ENCODE measurements around the gene HOXC6.
"Not testable (repeated sequence)": the region's sequence is repeated elsewhere in the genome, so short reads cannot be mapped to it uniquely, and the experiment has no call there.

HOXC6 gene

GRCh38 chr12:54058128-54058768 is 30.0 kb downstream of the HOXC6 start:
- DNase-seq: no peak

- DNase-seq: no peak
These were observed 31.4 kb downstream of the HOXC6 start for GRCh38 chr12:54059668-54060067.

GRCh38 chr12:54060174-54060974 is 32.1 kb downstream of the HOXC6 start:
- DNase-seq: no peak

GRCh38 chr12:54060975-54061778 is 32.9 kb downstream of the HOXC6 start:
- DNase-seq: no peak

GRCh38 chr12:54065677-54066076 is 37.4 kb downstream of the HOXC6 start:
- DNase-seq: no peak

- no peak for DNase-seq
These were observed 38.2 kb downstream of the HOXC6 start for GRCh38 chr12:54066408-54066807.

- DNase-seq: no peak
These were observed 40.3 kb downstream of the HOXC6 start for GRCh38 chr12:54068418-54069070.

GRCh38 chr12:54071942-54072341 is 43.7 kb downstream of the HOXC6 start:
- no peak for DNase-seq

- DNase-seq: no peak
These were observed 46.1 kb downstream of the HOXC6 start for GRCh38 chr12:54074308-54074707.

GRCh38 chr12:54075409-54075808 is 47.2 kb downstream of the HOXC6 start:
- DNase-seq: no peak

GRCh38 chr12:54075974-54076373 is 47.7 kb downstream of the HOXC6 start:
- DNase-seq: no peak

- DNase-seq: not testable (repeated sequence)
These were observed 49.6 kb downstream of the HOXC6 start for GRCh38 chr12:54077843-54078242.

- DNase-seq: not testable (repeated sequence)
These were observed 50.9 kb downstream of the HOXC6 start for GRCh38 chr12:54079115-54079514.
